DOHH2 (cell line): ENCODE data around the gene CXCL5.

Experiments
- CTCF ChIP-seq: fragments of 200-600 bp; sonication (generic); IDR thresholded peaks from one replicate; pipeline ENCODE4 v1.5.1; 2014; ENCODE audit warnings: antibody characterized with exemption, mild to moderate bottlenecking, low read depth, low read length; ENCODE audit not compliant: poor library complexity, severe bottlenecking
- EZH2phosphoT487 ChIP-seq: fragments of 200-600 bp; sonication (generic); IDR thresholded peaks from 2 replicates; pipeline ENCODE4 v1.6.1; 2017; ENCODE audit warnings: borderline replicate concordance, mild to moderate bottlenecking, antibody characterized with exemption, low read length, moderate library complexity, mixed read lengths

- no peak for TF ChIP-seq CTCF
- TF ChIP-seq EZH2phosphoT487, result no peak
These were observed 39.6 kb upstream of the CXCL5 start for GRCh38 chr4:74038086-74038424.
